Keratinocyte (primary cell): ENCODE results near the gene FAM83G. TPM values are rescaled to one million over a fixed set of nuclear protein-coding genes. Genes with fewer than 3 reads are reported as not detected.

ENCODE experiments used
- DNase-seq: peaks from one replicate; pipeline ENCODE4 v3.0.0-alpha.2; 2011; ENCODE audit warnings: low read depth, missing footprints, low spot score
- FAIRE-seq: peaks from 2 replicates; lab custom pipeline; 2011; peaks lifted over from hg19 to GRCh38; lab: Jason Lieb, UNC
- H2AFZ ChIP-seq: 2 replicates; pipeline ENCODE4 v1.6.0; 2012; ENCODE audit warnings: low read length, control low read depth, inconsistent platforms; ENCODE audit not compliant: control insufficient read depth
- H3K27ac ChIP-seq: 2 replicates; pipeline ENCODE4 v1.5.1; 2011; ENCODE audit warnings: low read length; ENCODE audit not compliant: control insufficient read depth, insufficient read depth
- H3K27me3 ChIP-seq: 3 replicates; pipeline ENCODE4 v1.6.0; 2011; ENCODE audit warnings: low read length; ENCODE audit not compliant: control insufficient read depth, insufficient read depth; ENCODE audit errors: extremely low read depth
- H3K36me3 ChIP-seq, 2 experiments: 2 replicates in 1 of 2; 3 replicates in 1 of 2; pipeline ENCODE4 v1.5.1; 2011; ENCODE audit warnings: low read length in 2 of 2, mild to moderate bottlenecking in 1 of 2; ENCODE audit not compliant: control insufficient read depth in 2 of 2, insufficient read depth in 2 of 2; ENCODE audit errors: extremely low read depth in 1 of 2
- H3K4me1 ChIP-seq: 3 replicates; pipeline ENCODE4 v1.5.1; 2011; ENCODE audit warnings: low read length; ENCODE audit not compliant: control insufficient read depth, insufficient read depth; ENCODE audit errors: extremely low read depth
- H3K4me2 ChIP-seq: 3 replicates; pipeline ENCODE4 v1.6.0; 2011; ENCODE audit warnings: low read depth, low read length; ENCODE audit not compliant: control insufficient read depth, insufficient read depth; ENCODE audit errors: extremely low read depth
- H3K4me3 ChIP-seq, 3 experiments: fragments of 200-600 bp in 1 of 3; sonication (generic) in 1 of 3; 2 replicates in 2 of 3; 3 replicates in 1 of 3; pipeline ENCODE4 v1.5.1; 2011 to 2016; ENCODE audit warnings: low read length in 3 of 3, mild to moderate bottlenecking in 3 of 3, control low read depth in 2 of 3, inconsistent platforms in 1 of 3, low read depth in 1 of 3, mixed read lengths in 1 of 3, mixed run types in 1 of 3, moderate library complexity in 1 of 3; ENCODE audit not compliant: control insufficient read depth in 2 of 3, insufficient read depth in 2 of 3; ENCODE audit errors: extremely low read depth in 1 of 3
- H3K79me2 ChIP-seq: 2 replicates; pipeline ENCODE4 v1.6.0; 2012; ENCODE audit warnings: low read length; ENCODE audit not compliant: control insufficient read depth, insufficient read depth
- H3K9ac ChIP-seq: 3 replicates; pipeline ENCODE4 v1.6.0; 2011; ENCODE audit warnings: low read length; ENCODE audit not compliant: control insufficient read depth, insufficient read depth; ENCODE audit errors: extremely low read depth
- H3K9me1 ChIP-seq: 3 replicates; pipeline ENCODE4 v1.6.0; 2011; ENCODE audit warnings: low read length; ENCODE audit not compliant: control insufficient read depth, insufficient read depth; ENCODE audit errors: extremely low read depth
- H3K9me3 ChIP-seq: 2 replicates; pipeline ENCODE4 v1.5.1; 2012; ENCODE audit warnings: low read depth, low read length; ENCODE audit not compliant: control insufficient read depth
- H4K20me1 ChIP-seq: 3 replicates; pipeline ENCODE4 v1.6.0; 2011; ENCODE audit warnings: low read length; ENCODE audit not compliant: control insufficient read depth, insufficient read depth; ENCODE audit errors: extremely low read depth
- EZH2 ChIP-seq: IDR thresholded peaks from one replicate; pipeline ENCODE4 v1.6.1; 2012; ENCODE audit warnings: inconsistent platforms, mild to moderate bottlenecking, low read length, moderate library complexity
- dilution Hi-C: fragments of 300-500 bp; cut with MboI; formaldehyde crosslinking; loops from one replicate; pipeline ENCODE4 v1.7.0; 2020; ENCODE audit warnings: low sequenced_read_pairs; ENCODE audit not compliant: extremely low pct_ligation_motif_present
- polyA plus RNA-seq, 5 experiments: library from polyadenylated mRNA; depleted of rRNA in 3 of 5; stranded (reverse) in 3 of 5; stranded (forward) in 1 of 5; unstranded in 1 of 5; fragments of >200 nt; gene quantifications; 1 replicate in 1 of 5; 2 replicates in 3 of 5; 3 replicates in 1 of 5; pipeline versions ENCODE4 v1.2.1 to v1.2.3, GENCODE V29; 2011 to 2012; ENCODE audit warnings: missing spikeins in 2 of 5, low read depth in 1 of 5, low replicate concordance in 1 of 5
- TF ChIP-seq, protein P1 (sequence below), 3 experiments: IDR thresholded peaks in 1 of 3; conservative IDR thresholded peaks in 1 of 3; optimal IDR thresholded peaks in 1 of 3; 2 replicates in 2 of 3; 3 replicates in 1 of 3; pipeline versions ENCODE3 to v1.5.1; 2011; ENCODE audit warnings: low read length in 3 of 3, mild to moderate bottlenecking in 3 of 3, moderate library complexity in 2 of 3, control low read depth in 1 of 3, inconsistent platforms in 1 of 3; ENCODE audit not compliant: insufficient read depth in 2 of 3; ENCODE audit errors: extremely low read depth in 1 of 3

FAM83G gene
- polyA plus RNA-seq, 1 donor (not counting 4 experiments of a cell fraction or from before 2014, with no cell fraction given): 23.2 TPM

DNA sequence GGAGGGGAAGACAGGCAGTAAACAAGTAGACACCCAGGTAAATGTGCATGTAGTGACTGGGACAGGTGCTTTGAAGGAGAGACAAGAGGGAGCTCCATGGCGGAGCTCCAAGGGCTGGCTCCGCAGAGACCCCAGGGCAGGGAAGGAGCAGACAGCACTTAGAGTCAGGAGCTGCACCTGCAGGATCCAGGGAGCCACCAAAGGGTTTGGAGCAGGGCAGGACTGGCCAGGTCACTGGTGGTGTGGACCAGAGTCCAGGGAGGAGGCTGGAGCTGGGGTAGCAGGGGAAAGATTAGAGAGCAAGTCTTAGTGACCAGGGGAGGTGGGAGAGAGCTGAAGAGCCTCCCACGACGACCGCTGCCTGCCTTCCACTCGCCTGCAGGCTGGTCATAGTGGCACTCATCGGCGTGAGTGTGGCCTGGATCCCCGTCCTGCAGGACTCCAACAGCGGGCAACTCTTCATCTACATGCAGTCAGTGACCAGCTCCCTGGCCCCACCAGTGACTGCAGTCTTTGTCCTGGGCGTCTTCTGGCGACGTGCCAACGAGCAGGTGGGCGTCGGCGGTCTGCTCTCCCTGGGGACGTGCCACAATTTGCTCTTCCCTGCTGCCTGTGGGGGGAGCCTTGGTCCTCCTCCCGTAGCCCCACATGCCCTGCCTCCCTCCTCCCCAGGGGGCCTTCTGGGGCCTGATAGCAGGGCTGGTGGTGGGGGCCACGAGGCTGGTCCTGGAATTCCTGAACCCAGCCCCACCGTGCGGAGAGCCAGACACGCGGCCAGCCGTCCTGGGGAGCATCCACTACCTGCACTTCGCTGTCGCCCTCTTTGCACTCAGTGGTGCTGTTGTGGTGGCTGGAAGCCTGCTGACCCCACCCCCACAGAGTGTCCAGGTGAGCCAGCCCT lies 14.7 kb upstream of the FAM83G start:
- Histone ChIP-seq H3K9ac (no peak overlapping the region), H3K79me2 (no peaks in the 10 kb centered on the region), H3K27me3 (no peaks in the 10 kb centered on the region), H3K9me3 (no peaks in the 10 kb centered on the region), H3K4me3 (no peak overlapping the region), H3K4me1 (peaks cover 26% of the 10 kb centered on the region), H3K27ac (no peak overlapping the region), H4K20me1 (no peaks in the 10 kb centered on the region), H2AFZ (no peak overlapping the region), H3K9me1 (no peaks in the 10 kb centered on the region), H3K36me3 (no peaks in the 10 kb centered on the region), H3K4me2 (no peak overlapping the region)
- FAIRE-seq: no peak
- TF ChIP-seq, protein P1, sequence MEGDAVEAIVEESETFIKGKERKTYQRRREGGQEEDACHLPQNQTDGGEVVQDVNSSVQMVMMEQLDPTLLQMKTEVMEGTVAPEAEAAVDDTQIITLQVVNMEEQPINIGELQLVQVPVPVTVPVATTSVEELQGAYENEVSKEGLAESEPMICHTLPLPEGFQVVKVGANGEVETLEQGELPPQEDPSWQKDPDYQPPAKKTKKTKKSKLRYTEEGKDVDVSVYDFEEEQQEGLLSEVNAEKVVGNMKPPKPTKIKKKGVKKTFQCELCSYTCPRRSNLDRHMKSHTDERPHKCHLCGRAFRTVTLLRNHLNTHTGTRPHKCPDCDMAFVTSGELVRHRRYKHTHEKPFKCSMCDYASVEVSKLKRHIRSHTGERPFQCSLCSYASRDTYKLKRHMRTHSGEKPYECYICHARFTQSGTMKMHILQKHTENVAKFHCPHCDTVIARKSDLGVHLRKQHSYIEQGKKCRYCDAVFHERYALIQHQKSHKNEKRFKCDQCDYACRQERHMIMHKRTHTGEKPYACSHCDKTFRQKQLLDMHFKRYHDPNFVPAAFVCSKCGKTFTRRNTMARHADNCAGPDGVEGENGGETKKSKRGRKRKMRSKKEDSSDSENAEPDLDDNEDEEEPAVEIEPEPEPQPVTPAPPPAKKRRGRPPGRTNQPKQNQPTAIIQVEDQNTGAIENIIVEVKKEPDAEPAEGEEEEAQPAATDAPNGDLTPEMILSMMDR (optimal IDR thresholded peaks at IDR 0.05 in 1 of 3, IDR thresholded peaks at IDR 0.05 in 1 of 3, conservative IDR thresholded peaks at IDR 0.05 in 1 of 3; ENCODE audit: extremely low read depth in 1 of 3, insufficient read depth in 2 of 3, low read length in 3 of 3): no peak
- no peak for TF ChIP-seq EZH2
- dilution Hi-C loops: no loop called here
- no peak for DNase-seq

DNA sequence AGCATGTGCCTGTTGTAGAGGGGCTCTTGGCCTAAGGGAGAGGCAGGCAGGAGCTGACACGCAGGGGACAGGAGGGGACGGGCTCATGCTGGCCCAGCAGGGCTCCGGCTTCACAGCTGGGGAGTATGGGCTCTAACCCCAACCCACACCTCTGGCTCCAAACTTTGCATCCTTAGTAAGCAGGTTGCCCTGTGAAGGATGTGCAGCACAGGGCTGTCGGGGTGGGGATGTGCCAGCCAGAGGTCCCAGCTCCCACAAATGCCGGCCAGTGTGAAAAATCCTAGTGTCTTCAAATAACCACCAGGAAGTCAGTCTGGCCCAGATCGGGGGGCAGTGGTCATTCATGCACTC lies 14.0 kb upstream of the FAM83G start:
- Histone ChIP-seq H3K79me2 (no peaks in the 10 kb centered on the region), H3K9me1 (no peaks in the 10 kb centered on the region), H3K9me3 (no peaks in the 10 kb centered on the region), H3K9ac (no peak overlapping the region), H2AFZ (no peak overlapping the region), H4K20me1 (no peaks in the 10 kb centered on the region), H3K4me2 (no peak overlapping the region), H3K36me3 (no peaks in the 10 kb centered on the region), H3K27ac (no peak overlapping the region), H3K27me3 (no peaks in the 10 kb centered on the region), H3K4me1 (peaks cover 32% of the 10 kb centered on the region), H3K4me3 (no peak overlapping the region)
- dilution Hi-C loops: no loop called here
- TF ChIP-seq EZH2: no peak
- TF ChIP-seq, protein P1 (optimal IDR thresholded peaks at IDR 0.05 in 1 of 3, IDR thresholded peaks at IDR 0.05 in 1 of 3, conservative IDR thresholded peaks at IDR 0.05 in 1 of 3; ENCODE audit: extremely low read depth in 1 of 3, insufficient read depth in 2 of 3, low read length in 3 of 3): no peak
- DNase-seq (no peak), FAIRE-seq (no peak)
